HG03066 (cell line): ENCODE data around the gene COX10.
"Not testable (repeated sequence)": the region's sequence is repeated elsewhere in the genome, so short reads cannot be mapped to it uniquely, and the experiment has no call there.

ENCODE experiments used
- ATAC-seq: cut with Tn5 transposase; IDR thresholded peaks from one replicate; pipeline ENCODE4 v1.9.1; 2021; ENCODE audit warnings: low read depth; ENCODE audit not compliant: unreplicated experiment

The COX10 gene

GRCh38 chr17:14165616-14166015, 96.3 kb downstream of the COX10 start:
- no peak for ATAC-seq

- not testable (repeated sequence) for ATAC-seq
Measured at GRCh38 chr17:14167831-14168230, 98.5 kb downstream of the COX10 start.

GRCh38 chr17:14168582-14168981, 99.3 kb downstream of the COX10 start:
- no peak for ATAC-seq

GRCh38 chr17:14169287-14169686, 100.0 kb downstream of the COX10 start:
- no peak for ATAC-seq

GRCh38 chr17:14169901-14170300, 100.6 kb downstream of the COX10 start:
- ATAC-seq: no peak

GRCh38 chr17:14176989-14177388, 107.7 kb downstream of the COX10 start:
- ATAC-seq: not testable (repeated sequence)

GRCh38 chr17:14177801-14178200, 108.5 kb downstream of the COX10 start:
- not testable (repeated sequence) for ATAC-seq

GRCh38 chr17:14179951-14180350, 110.6 kb downstream of the COX10 start:
- ATAC-seq: not testable (repeated sequence)

GRCh38 chr17:14182084-14182483, 112.8 kb downstream of the COX10 start:
- not testable (repeated sequence) for ATAC-seq

GRCh38 chr17:14184536-14184935, 115.2 kb downstream of the COX10 start:
- not testable (repeated sequence) for ATAC-seq

GRCh38 chr17:14186443-14186842, 117.1 kb downstream of the COX10 start:
- ATAC-seq: not testable (repeated sequence)

- ATAC-seq: not testable (repeated sequence)
Measured at GRCh38 chr17:14190774-14191173, 121.5 kb downstream of the COX10 start.

- ATAC-seq: not testable (repeated sequence)
Measured at GRCh38 chr17:14191469-14191868, 122.2 kb downstream of the COX10 start.

- not testable (repeated sequence) for ATAC-seq
Measured at GRCh38 chr17:14192039-14192438, 122.7 kb downstream of the COX10 start.

GRCh38 chr17:14192636-14193344, 123.5 kb downstream of the COX10 start:
- not testable (repeated sequence) for ATAC-seq

GRCh38 chr17:14196377-14196997, 127.2 kb downstream of the COX10 start:
- no peak for ATAC-seq

- no peak for ATAC-seq
Measured at GRCh38 chr17:14197057-14197456, 127.8 kb downstream of the COX10 start.

- ATAC-seq: no peak
Measured at GRCh38 chr17:14197586-14197985, 128.3 kb downstream of the COX10 start.

GRCh38 chr17:14198013-14198412, 128.7 kb downstream of the COX10 start:
- ATAC-seq: no peak

- no peak for ATAC-seq
Measured at GRCh38 chr17:14198575-14198974, 129.3 kb downstream of the COX10 start.

- ATAC-seq: no peak
Measured at GRCh38 chr17:14199601-14200000, 130.3 kb downstream of the COX10 start.

GRCh38 chr17:14200354-14200753, 131.1 kb downstream of the COX10 start:
- no peak for ATAC-seq
